GM12891 (cell line): ENCODE results near the gene CHRNA1.

Experiments
- DNase-seq: peaks from one replicate; pipeline ENCODE4 v3.0.0; 2011; ENCODE audit warnings: low spot score; ENCODE audit not compliant: insufficient read length
- FAIRE-seq: peaks from 2 replicates; lab custom pipeline; 2011; peaks lifted over from hg19 to GRCh38; lab: Jason Lieb, UNC
- PAX5 ChIP-seq: IDR thresholded peaks from 2 replicates; pipeline ENCODE4 v1.6.1; 2011; ENCODE audit warnings: low read length, moderate library complexity, mild to moderate bottlenecking; ENCODE audit not compliant: insufficient read depth, severe bottlenecking
- POLR2A ChIP-seq: IDR thresholded peaks from 2 replicates; pipeline ENCODE4 v1.6.1; 2011; ENCODE audit warnings: low read depth, low read length, control low read depth
- POLR2AphosphoS5 ChIP-seq: IDR thresholded peaks from 2 replicates; pipeline ENCODE4 v1.6.1; 2011; ENCODE audit warnings: low read depth, low read length, control low read depth
- POU2F2 ChIP-seq: IDR thresholded peaks from 2 replicates; pipeline ENCODE4 v1.6.1; 2011; ENCODE audit warnings: low read depth, mild to moderate bottlenecking, control low read depth, low read length, moderate library complexity
- SPI1 ChIP-seq: IDR thresholded peaks from 2 replicates; pipeline ENCODE4 v1.6.1; 2011; ENCODE audit warnings: low read depth, low read length, control low read depth
- TAF1 ChIP-seq: IDR thresholded peaks from 2 replicates; pipeline ENCODE4 v1.6.1; 2011; ENCODE audit warnings: low read depth, low read length, control low read depth

Gene CHRNA1

GRCh38 chr2:174704642-174705041 lies 59.6 kb downstream of the CHRNA1 start:
- FAIRE-seq (no peak), DNase-seq (no peak)
- no peak for TF ChIP-seq POLR2AphosphoS5
- no peak for TF ChIP-seq TAF1
- TF ChIP-seq POU2F2 = no peak
- no peak for TF ChIP-seq SPI1
- TF ChIP-seq POLR2A = no peak
- no peak for TF ChIP-seq PAX5

DNA sequence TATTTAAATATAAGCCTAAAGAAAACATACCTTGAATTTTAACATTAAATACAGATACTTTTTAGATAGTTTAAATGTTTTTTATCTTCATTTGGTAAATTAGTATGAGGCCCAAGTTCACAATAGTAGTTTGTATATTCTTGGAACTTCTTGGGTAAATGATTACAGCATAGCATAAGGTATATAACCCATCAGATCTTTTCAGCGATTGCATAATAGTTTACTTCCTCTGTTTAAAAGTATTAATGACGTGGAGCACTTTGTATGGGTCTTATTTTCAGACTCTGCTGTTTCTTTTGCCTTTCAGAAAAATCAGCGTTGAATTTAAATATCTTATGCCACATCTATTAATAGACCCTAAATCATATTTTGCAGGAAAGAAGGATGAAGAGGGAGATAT lies 60.2 kb downstream of the CHRNA1 start:
- TF ChIP-seq POU2F2 = no peak
- TF ChIP-seq PAX5 = no peak
- TF ChIP-seq TAF1 = no peak
- no peak for TF ChIP-seq POLR2A
- TF ChIP-seq SPI1 = no peak
- no peak for TF ChIP-seq POLR2AphosphoS5
- FAIRE-seq (no peak), DNase-seq (no peak)

DNA sequence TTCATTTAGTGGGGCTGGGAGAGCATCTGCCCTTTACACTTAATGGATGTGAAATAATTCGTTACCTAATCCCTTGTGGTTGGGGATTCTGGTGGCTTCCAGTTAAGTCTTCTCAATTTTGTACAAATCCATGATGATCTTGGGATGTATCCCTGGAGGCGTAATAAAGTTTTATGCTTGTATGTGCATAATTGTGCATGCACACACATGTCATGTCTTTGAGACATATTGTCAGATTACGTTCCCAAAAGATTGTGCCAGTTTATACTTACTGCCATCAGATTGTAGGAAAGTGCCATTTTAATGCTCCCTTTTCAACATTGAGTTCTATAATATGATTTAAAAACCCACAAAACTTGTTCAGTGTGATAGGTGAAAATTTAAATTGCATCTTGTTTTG lies 60.8 kb downstream of the CHRNA1 start:
- TF ChIP-seq POU2F2 (no peak), TAF1 (no peak), POLR2A (no peak), PAX5 (no peak), SPI1 (no peak), POLR2AphosphoS5 (no peak)
- no peak for DNase-seq
- FAIRE-seq = no peak

- TF ChIP-seq POU2F2 (no peak), POLR2A (no peak), POLR2AphosphoS5 (no peak), PAX5 (no peak), TAF1 (no peak), SPI1 (no peak)
- DNase-seq (no peak), FAIRE-seq (no peak)
Measured at GRCh38 chr2:174702541-174702940, 61.7 kb downstream of the CHRNA1 start.

- no peak for TF ChIP-seq TAF1
- TF ChIP-seq POLR2AphosphoS5 = no peak
- no peak for TF ChIP-seq PAX5
- TF ChIP-seq POU2F2 = no peak
- no peak for TF ChIP-seq POLR2A
- no peak for TF ChIP-seq SPI1
- no peak for FAIRE-seq
- no peak for DNase-seq
Measured at GRCh38 chr2:174699993-174700766, 64.1 kb downstream of the CHRNA1 start.
